Measurements from ENCODE around the gene CHRNE.
"Not testable (repeated sequence)": the region's sequence is repeated elsewhere in the genome, so short reads cannot be mapped to it uniquely, and the experiment has no call there.

CHRNE gene

GRCh38 chr17:4872786-4873185 lies 30.1 kb downstream of the CHRNE start:
- no peaks in the 10 kb centered on the region for H3K79me2 ChIP-seq (ENCODE audit: insufficient read depth, low read depth)
- H3K36me3 ChIP-seq (ENCODE audit: insufficient read depth), result no peaks in the 10 kb centered on the region
- TF ChIP-seq CTCF (conservative IDR thresholded peaks at IDR 0.05; ENCODE audit: low read depth, low read length), result no peak
- no peak overlapping the region for H3K4me2 ChIP-seq
- H3K4me1 ChIP-seq (ENCODE audit: low read depth, poor library complexity, severe bottlenecking), result no peaks in the 10 kb centered on the region
- H2AFZ ChIP-seq (ENCODE audit: low read depth), result no peak overlapping the region
- H3K27me3 ChIP-seq (ENCODE audit: insufficient read depth, low read depth), result no peaks in the 10 kb centered on the region
- no peak overlapping the region for H3K4me3 ChIP-seq (IDR thresholded peaks at IDR 0.05; ENCODE audit: insufficient read depth, low read depth, low read length)
- no peak overlapping the region for H3K9ac ChIP-seq
- H4K20me1 ChIP-seq (ENCODE audit: insufficient read depth), result no peaks in the 10 kb centered on the region
- no peak overlapping the region for H3K27ac ChIP-seq

- Histone ChIP-seq H3K79me2 (ENCODE audit: insufficient read depth, low read depth) (no peaks in the 10 kb centered on the region), H2AFZ (ENCODE audit: low read depth) (no peak overlapping the region), H3K4me1 (ENCODE audit: low read depth, poor library complexity, severe bottlenecking) (no peaks in the 10 kb centered on the region), H3K27me3 (ENCODE audit: insufficient read depth, low read depth) (no peaks in the 10 kb centered on the region), H3K4me3 (IDR thresholded peaks at IDR 0.05; ENCODE audit: insufficient read depth, low read depth, low read length) (no peak overlapping the region), H4K20me1 (ENCODE audit: insufficient read depth) (no peaks in the 10 kb centered on the region), H3K27ac (no peak overlapping the region), H3K4me2 (no peak overlapping the region), H3K36me3 (ENCODE audit: insufficient read depth) (no peaks in the 10 kb centered on the region), H3K9ac (no peak overlapping the region)
- no peak for TF ChIP-seq CTCF (conservative IDR thresholded peaks at IDR 0.05; ENCODE audit: low read depth, low read length)
These were observed 32.0 kb downstream of the CHRNE start for GRCh38 chr17:4870855-4871254.

GRCh38 chr17:4869058-4869998 lies 33.6 kb downstream of the CHRNE start:
- not testable (repeated sequence) for H3K27ac ChIP-seq; H4K20me1 ChIP-seq (ENCODE audit: insufficient read depth); H3K9ac ChIP-seq; H3K4me3 ChIP-seq (IDR thresholded peaks at IDR 0.05; ENCODE audit: insufficient read depth, low read depth, low read length); H2AFZ ChIP-seq (ENCODE audit: low read depth); H3K79me2 ChIP-seq (ENCODE audit: insufficient read depth, low read depth); H3K36me3 ChIP-seq (ENCODE audit: insufficient read depth); H3K4me2 ChIP-seq; H3K4me1 ChIP-seq (ENCODE audit: low read depth, poor library complexity, severe bottlenecking); H3K27me3 ChIP-seq (ENCODE audit: insufficient read depth, low read depth)

GRCh38 chr17:4867535-4867934 lies 35.4 kb downstream of the CHRNE start:
- not testable (repeated sequence) for H3K27me3 ChIP-seq (ENCODE audit: insufficient read depth, low read depth); H4K20me1 ChIP-seq (ENCODE audit: insufficient read depth); H3K4me1 ChIP-seq (ENCODE audit: low read depth, poor library complexity, severe bottlenecking); H3K36me3 ChIP-seq (ENCODE audit: insufficient read depth); H3K4me3 ChIP-seq (IDR thresholded peaks at IDR 0.05; ENCODE audit: insufficient read depth, low read depth, low read length); H2AFZ ChIP-seq (ENCODE audit: low read depth); H3K27ac ChIP-seq; H3K79me2 ChIP-seq (ENCODE audit: insufficient read depth, low read depth); H3K4me2 ChIP-seq; H3K9ac ChIP-seq

- no peak for TF ChIP-seq CTCF (conservative IDR thresholded peaks at IDR 0.05; ENCODE audit: low read depth, low read length)
- no peaks in the 10 kb centered on the region for H3K27me3 ChIP-seq (ENCODE audit: insufficient read depth, low read depth)
- no peak overlapping the region for H3K4me3 ChIP-seq (IDR thresholded peaks at IDR 0.05; ENCODE audit: insufficient read depth, low read depth, low read length)
- no peak overlapping the region for H3K9ac ChIP-seq
- no peaks in the 10 kb centered on the region for H3K4me1 ChIP-seq (ENCODE audit: low read depth, poor library complexity, severe bottlenecking)
- no peak overlapping the region for H3K4me2 ChIP-seq
- H3K79me2 ChIP-seq (ENCODE audit: insufficient read depth, low read depth), result no peaks in the 10 kb centered on the region
- H3K36me3 ChIP-seq (ENCODE audit: insufficient read depth), result no peaks in the 10 kb centered on the region
- no peak overlapping the region for H2AFZ ChIP-seq (ENCODE audit: low read depth)
- H3K27ac ChIP-seq, result no peak overlapping the region
- H4K20me1 ChIP-seq (ENCODE audit: insufficient read depth), result no peaks in the 10 kb centered on the region
These were observed 39.6 kb downstream of the CHRNE start for GRCh38 chr17:4863321-4863720.
